ELR (cell line): ENCODE results near the gene ST8SIA2.

Experiments
- DNase-seq: peaks from one replicate; pipeline ENCODE4 v3.0.0-alpha.2; 2015; ENCODE audit warnings: low read depth

The ST8SIA2 gene

DNA sequence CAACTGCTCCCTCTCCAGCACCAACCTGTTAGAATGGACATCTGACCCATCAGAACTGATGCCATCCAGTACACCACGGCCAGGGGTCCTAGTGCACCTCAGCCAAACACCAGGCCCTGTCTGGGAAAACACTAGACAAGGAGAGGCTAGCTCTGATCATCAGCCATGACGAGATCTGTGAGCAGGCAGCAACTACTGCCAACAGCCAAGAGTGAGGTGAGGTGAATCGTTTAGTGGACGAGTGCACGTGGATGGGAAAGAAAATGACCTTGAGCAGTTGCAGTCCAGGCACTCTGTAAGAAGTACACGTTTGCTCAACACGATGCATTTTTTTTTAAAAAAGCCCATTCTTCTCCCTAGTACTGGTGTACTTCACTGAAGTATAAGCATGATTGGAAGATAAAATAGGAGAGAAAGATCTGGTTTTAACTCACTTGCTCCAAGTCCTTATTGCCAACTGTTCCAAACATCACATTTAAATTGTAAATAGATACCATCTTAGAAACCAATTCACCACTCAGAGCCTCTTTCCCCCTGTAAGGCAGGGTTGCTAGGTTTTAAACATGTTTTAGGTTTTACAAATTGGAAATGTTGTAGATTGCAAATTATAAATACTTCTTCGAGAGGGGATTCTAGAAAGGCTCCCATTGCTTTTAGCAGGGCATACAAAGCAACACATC lies 5.7 kb downstream of the ST8SIA2 start:
- no peak for DNase-seq

DNA sequence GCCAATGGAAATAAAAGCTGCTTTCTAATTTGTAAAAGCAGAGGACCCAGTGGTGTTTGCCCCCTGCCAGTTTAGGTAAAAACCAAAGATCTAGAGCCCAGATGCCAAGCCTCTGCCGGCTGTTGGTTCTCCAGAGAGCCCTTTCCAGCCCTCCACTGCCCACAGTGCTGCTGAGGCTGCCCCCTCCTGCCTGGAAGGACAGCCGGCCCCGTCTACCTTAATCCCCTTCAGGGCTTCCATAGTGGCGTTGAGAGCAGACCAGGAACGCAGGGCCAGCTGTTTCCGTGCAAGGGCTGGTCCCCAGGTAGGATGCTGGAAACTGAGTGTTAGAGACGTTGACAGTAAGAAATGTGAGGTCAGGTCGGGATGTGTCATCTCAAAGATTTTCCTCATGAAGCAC lies 6.9 kb downstream of the ST8SIA2 start:
- no peak for DNase-seq

DNA sequence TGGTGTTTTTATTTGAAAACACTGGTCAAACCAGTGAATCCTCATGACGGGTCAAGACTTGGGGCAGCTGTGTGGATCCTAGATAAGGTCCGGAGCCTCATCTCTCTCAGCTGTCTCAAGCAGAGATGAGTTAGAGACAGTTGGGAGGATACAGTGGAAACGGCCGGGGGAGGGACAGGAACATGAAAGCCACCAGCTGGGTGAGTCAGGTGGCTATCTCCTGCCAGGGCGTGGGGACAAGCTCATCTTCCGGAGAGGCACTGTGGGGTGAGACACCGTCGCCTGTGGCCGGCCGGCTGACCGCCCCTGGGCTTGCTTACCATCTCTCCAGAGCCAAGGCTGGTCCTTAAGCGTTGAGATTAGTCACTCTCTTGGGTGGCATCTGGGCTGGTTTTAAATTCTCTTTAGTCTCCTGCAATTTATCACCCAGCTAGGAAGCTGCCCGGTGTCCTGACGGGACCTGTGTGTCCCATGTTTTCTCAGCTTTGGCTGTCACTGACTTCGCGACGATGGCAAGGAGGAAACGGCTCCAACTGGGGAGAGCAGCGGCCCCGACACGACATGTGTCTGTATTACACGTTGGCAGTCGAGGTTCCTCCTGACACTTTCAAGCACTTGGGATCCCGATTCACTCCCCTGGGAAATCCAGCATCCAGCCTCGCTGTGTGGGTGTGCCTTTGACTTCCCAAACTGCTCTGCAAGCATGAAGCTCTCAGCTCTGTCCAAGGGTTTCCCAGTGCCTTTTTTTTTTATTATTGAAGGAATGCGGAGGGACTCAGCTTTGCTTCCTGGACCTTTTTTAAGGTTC lies 7.5 kb downstream of the ST8SIA2 start:
- DNase-seq, result no peak

DNA sequence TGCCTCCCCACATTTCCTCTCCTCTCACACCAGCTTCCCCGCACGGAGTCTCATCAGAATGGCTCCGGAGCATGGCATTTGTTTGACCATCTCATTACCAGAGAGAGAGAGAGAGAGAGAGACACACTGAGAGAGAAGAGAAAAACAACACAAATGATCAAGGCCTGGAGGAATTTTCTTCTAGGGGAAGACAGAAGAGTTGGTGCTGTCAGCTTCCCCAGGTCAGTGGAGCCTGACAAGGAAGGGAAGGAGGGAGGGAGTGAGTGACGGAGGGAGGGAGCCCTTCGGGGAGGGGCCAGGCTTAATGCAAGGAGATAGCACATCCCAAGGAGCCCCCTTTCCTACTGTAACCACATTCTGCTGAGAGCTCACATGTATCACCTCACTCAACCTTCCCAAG lies 9.1 kb downstream of the ST8SIA2 start:
- DNase-seq, result no peak

DNA sequence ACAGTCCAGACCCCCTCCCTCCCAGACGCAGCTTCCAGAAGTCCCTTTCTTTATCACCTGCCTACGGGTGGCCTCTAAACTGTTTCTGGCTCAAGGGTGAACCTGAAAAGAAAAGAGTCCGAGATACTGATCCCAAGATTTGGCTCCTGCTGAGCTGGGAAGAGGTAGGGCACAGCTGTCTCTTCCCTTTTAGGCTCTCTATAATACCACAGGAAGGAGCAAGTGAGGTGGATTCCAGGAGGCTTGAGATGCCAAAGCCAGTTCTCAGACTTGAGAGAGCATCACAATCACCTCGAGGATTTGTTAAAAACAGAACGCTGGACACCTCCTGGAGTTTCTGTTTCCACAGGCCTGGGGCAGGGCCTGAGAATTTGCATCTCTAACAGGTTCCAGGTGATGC lies 12.3 kb downstream of the ST8SIA2 start:
- no peak for DNase-seq

GRCh38 chr15:92407321-92407720 lies 13.6 kb downstream of the ST8SIA2 start:
- DNase-seq, result no peak

- DNase-seq, result no peak
Observed at GRCh38 chr15:92407916-92408315, 14.2 kb downstream of the ST8SIA2 start.

GRCh38 chr15:92409006-92409405 lies 15.3 kb downstream of the ST8SIA2 start:
- no peak for DNase-seq

DNA sequence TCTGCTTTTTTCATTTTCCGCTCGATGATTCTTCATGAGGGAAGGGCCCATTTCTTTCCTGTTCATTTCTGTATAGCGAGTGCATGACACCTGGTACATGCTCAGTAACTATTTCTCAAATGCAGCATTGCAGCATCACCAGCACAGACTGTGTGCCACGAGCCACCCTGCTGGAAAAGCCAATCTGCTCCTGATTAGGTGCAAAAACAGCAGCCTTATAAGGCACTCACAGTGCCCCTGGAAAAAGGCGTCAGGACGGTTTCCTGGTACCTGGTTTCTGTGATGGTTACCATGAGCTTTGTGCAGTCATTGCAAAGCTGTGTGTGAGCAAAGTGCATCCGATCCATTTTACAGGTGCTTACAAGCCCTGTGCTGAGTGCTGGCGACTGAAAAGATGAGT lies 15.8 kb downstream of the ST8SIA2 start:
- no peak for DNase-seq

- no peak for DNase-seq
Observed at GRCh38 chr15:92410537-92410936, 16.9 kb downstream of the ST8SIA2 start.

DNA sequence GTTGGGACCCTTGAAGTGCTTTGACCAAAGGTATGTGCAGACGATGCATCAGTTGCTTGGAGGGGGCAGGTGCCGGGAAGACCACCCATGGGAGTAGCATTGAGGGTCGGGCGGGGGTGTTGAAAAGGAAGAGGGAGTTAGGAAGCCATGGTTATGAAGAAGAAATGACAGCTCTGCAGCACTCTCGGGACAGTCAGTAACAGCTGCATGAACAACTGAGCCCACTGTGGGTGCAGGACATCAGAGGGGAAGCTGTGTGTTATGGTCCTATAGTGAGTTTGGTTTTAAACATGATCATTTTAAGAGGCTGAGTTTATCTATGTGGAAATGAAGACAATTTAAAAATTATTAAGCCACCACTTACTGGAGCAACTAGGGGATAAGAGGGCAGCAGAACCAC lies 17.6 kb downstream of the ST8SIA2 start:
- DNase-seq, result no peak

DNA sequence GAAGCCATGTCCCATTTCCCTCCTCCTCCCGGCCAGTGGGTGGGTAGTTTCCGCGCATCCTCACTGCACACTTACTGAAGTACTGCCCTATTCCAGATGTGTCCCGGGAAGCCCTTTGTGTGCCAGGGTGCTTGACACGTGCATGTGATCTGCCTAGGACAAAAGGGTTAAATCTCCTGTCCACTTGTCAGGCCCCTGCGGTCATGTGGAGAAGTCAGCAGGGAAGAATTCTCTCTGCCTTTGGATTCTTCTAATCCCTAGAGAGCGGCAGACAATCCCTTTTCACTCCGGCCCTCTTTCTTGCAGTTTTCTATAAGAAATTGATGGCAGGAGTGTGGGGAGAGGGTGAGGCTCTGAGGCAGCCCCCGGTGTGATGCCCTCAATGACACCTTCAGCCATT lies 19.8 kb downstream of the ST8SIA2 start:
- DNase-seq, result no peak

- DNase-seq, result no peak
Observed at GRCh38 chr15:92415639-92416297, 22.1 kb downstream of the ST8SIA2 start.

DNA sequence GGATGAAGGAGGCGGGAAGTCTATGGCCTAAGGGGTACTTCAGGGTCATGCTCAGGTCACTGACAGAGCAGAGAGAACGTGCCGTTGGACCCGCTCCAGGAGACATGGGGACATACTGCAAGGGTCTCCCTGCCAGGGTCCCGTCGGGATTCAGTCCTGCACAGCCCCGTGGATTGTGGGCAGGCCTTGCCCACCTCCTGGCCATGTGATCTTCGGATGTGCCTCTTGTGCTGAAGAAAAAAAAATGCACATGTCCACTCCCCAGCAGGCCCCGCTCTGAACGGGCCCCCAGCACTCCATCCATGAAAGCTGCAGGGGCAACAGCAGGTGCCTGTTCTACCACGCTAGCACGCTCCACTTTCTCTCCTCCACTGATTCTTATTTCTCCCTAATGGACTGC lies 22.9 kb downstream of the ST8SIA2 start:
- no peak for DNase-seq

DNA sequence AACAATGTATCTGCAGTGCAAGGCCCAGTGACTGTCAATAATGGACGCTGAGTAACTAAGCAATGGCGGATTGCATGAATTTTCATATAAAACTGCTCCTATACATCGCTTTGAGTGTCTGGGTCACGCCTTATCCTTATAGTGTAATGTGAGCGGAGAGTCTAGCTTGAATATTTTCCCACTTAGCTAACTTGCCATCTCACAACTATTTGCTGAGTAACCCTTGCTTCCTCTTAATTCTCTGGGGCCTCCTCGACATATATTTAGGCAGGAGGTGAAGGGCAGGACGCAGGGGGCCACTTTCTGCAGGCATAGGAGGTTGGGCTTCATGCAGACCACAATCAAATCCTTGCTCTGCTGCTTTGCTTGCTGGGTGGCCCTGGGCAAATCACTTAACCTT lies 24.0 kb downstream of the ST8SIA2 start:
- DNase-seq, result no peak

DNA sequence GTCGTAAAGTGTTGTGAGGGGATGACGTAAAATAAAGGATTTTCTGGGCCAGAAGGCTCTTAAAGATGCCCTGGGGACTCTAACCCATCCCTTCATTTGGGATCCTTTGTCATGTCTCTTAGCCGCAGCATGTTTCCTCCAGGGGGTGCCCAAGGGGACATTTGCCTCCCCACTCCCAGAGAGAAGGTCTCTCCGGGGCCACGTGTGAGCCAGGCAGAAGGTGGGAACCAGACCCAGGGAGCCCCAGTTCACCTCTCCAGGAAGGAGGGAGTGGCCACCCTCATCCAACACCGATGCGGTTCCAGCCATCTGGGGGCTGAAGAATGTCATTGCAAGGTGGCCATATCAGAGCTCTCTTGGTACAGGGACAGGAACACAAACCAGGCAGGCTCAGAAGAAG lies 25.2 kb downstream of the ST8SIA2 start:
- no peak for DNase-seq

- DNase-seq, result no peak
Observed at GRCh38 chr15:92421976-92422375, 28.3 kb downstream of the ST8SIA2 start.

- DNase-seq, result no peak
Observed at GRCh38 chr15:92425578-92426225, 32.0 kb downstream of the ST8SIA2 start.

- peak; percentile 15 for DNase-seq
Observed at GRCh38 chr15:92429378-92430068, 35.8 kb downstream of the ST8SIA2 start.

GRCh38 chr15:92430069-92430440 lies 36.4 kb downstream of the ST8SIA2 start:
- no peak for DNase-seq

- DNase-seq, result no peak
Observed at GRCh38 chr15:92435145-92435544, 41.5 kb downstream of the ST8SIA2 start.

DNA sequence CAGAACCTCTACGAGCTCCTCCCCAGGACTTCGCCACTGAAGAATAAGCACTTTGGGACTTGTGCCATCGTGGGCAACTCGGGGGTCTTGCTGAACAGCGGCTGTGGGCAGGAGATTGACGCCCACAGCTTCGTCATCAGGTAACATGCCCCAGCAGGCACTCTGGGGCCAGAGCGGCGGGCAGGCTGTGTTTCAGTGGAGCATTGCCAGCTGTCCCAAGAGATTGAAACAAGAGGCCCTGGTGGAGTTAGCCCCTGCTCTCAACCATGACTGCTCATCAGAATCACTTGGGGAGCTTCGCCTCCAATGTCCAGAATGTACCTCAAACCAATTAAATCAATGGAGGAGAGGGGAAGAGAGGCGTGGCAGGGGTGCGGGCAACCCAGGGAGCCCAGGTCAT lies 44.8 kb downstream of the ST8SIA2 start:
- DNase-seq, result no peak
